Spinal cord (tissue), 10 donors: ENCODE data around the gene GDPD4. TPM values are rescaled to one million over a fixed set of nuclear protein-coding genes. Genes with fewer than 3 reads are reported as not detected.

ENCODE experiments used
- DNase-seq, 6 donors: peaks; one replicate each; pipeline versions ENCODE4 v3.0.0 to v3.0.0-alpha.2; 2013 to 2015; ENCODE audit warnings: low spot score in 6 of 6, low read depth in 4 of 6
- H3K27ac ChIP-seq: one replicate; pipeline ENCODE4 v1.5.1; 2013; ENCODE audit warnings: low read depth, low read length, control low read depth
- H3K27me3 ChIP-seq: one replicate; pipeline ENCODE4 v1.6.1; 2013; ENCODE audit warnings: low read length; ENCODE audit not compliant: control insufficient read depth, insufficient read depth
- H3K36me3 ChIP-seq: one replicate; pipeline ENCODE4 v1.6.1; 2013; ENCODE audit warnings: low read length; ENCODE audit not compliant: control insufficient read depth, insufficient read depth
- H3K4me1 ChIP-seq: one replicate; pipeline ENCODE4 v1.6.1; 2013; ENCODE audit warnings: low read length; ENCODE audit not compliant: control insufficient read depth, insufficient read depth
- H3K4me3 ChIP-seq: one replicate; pipeline ENCODE4 v1.5.1; 2013; ENCODE audit warnings: low read depth, low read length, control low read depth
- H3K9me3 ChIP-seq: one replicate; pipeline ENCODE4 v1.6.1; 2013; ENCODE audit warnings: low read length; ENCODE audit not compliant: control insufficient read depth, insufficient read depth
- WGBS: methylation state at CpG from one replicate; pipeline ENCODE4 v1.1.5; 2013; ENCODE audit warnings: missing lambda C conversion rate; ENCODE audit not compliant: insufficient coverage; 5-methylcytosine and 5-hydroxymethylcytosine counted together
- polyA plus RNA-seq, 2 donors: library from polyadenylated mRNA; unstranded; fragments of 120-200 nt; gene quantifications; one replicate each; pipeline ENCODE4 v1.2.1, GENCODE V29; 2013; ENCODE audit not compliant: insufficient read length in 2 of 2
- total RNA-seq, 2 donors: library from RNA; depleted of rRNA in 1 of 2; stranded (reverse); fragments of 120-200 nt in 1 of 2; fragments of >200 nt in 1 of 2; gene quantifications; one replicate each; pipeline versions ENCODE4 v1.2.3 to v1.2.4, GENCODE V29; 2013 to 2014
- donor health status: healthy.

The GDPD4 gene
- total and polyA plus RNA-seq, 4 donors: 0.44 TPM; not detected in 3

- 60% methylated on average over 9 of the region's 9 CpGs for WGBS
- H3K27ac ChIP-seq: no peak overlapping the region
- H3K36me3 ChIP-seq: no peaks in the 10 kb centered on the region
- no peak overlapping the region for H3K4me3 ChIP-seq
- H3K27me3 ChIP-seq: no peaks in the 10 kb centered on the region
- DNase-seq: no peak
- no peaks in the 10 kb centered on the region for H3K9me3 ChIP-seq
- no peaks in the 10 kb centered on the region for H3K4me1 ChIP-seq
These were observed 77.7 kb downstream of the GDPD4 start for GRCh38 chr11:77223797-77224196.

GRCh38 chr11:77217156-77217555 lies 84.3 kb downstream of the GDPD4 start:
- no peaks in the 10 kb centered on the region for H3K9me3 ChIP-seq
- DNase-seq: no peak
- H3K4me1 ChIP-seq: no peaks in the 10 kb centered on the region
- H3K27ac ChIP-seq: no peak overlapping the region
- no peaks in the 10 kb centered on the region for H3K27me3 ChIP-seq
- no CpG with 5 or more reads among the region's 2 CpGs for WGBS
- H3K36me3 ChIP-seq: no peaks in the 10 kb centered on the region
- H3K4me3 ChIP-seq: no peak overlapping the region

GRCh38 chr11:77215106-77215505 lies 86.4 kb downstream of the GDPD4 start:
- WGBS: 80% methylated on average over 3 of the region's 3 CpGs

GRCh38 chr11:77214557-77214956 lies 86.9 kb downstream of the GDPD4 start:
- H3K36me3 ChIP-seq: peaks cover 5% of the 10 kb centered on the region
- no peaks in the 10 kb centered on the region for H3K4me1 ChIP-seq
- 95% methylated on average over 8 of the region's 9 CpGs for WGBS
- H3K9me3 ChIP-seq: no peaks in the 10 kb centered on the region
- no peaks in the 10 kb centered on the region for H3K27me3 ChIP-seq
- H3K27ac ChIP-seq: no peak overlapping the region
- no peak for DNase-seq
- H3K4me3 ChIP-seq: no peak overlapping the region

More at GRCh38 chr11:77215106-77215505, 86.4 kb downstream of the GDPD4 start:
- no peak overlapping the region for H3K27ac ChIP-seq
- no peak for DNase-seq
- H3K4me1 ChIP-seq: no peaks in the 10 kb centered on the region
- no peaks in the 10 kb centered on the region for H3K9me3 ChIP-seq
- peaks cover 5% of the 10 kb centered on the region for H3K36me3 ChIP-seq
- H3K27me3 ChIP-seq: no peaks in the 10 kb centered on the region
- H3K4me3 ChIP-seq: no peak overlapping the region

- Histone ChIP-seq H3K36me3 (peaks cover 5% of the 10 kb centered on the region), H3K27ac (no peak overlapping the region), H3K9me3 (no peaks in the 10 kb centered on the region), H3K27me3 (no peaks in the 10 kb centered on the region), H3K4me3 (no peak overlapping the region), H3K4me1 (no peaks in the 10 kb centered on the region)
- whole genome bisulfite sequencing: 90% methylated on average over 14 of the region's 18 CpGs
- no peak for DNase-seq
These were observed 87.7 kb downstream of the GDPD4 start for GRCh38 chr11:77213589-77214428.

GRCh38 chr11:77213029-77213579 lies 88.4 kb downstream of the GDPD4 start:
- Histone ChIP-seq H3K4me1 (no peaks in the 10 kb centered on the region), H3K4me3 (no peak overlapping the region), H3K27ac (no peak overlapping the region), H3K27me3 (no peaks in the 10 kb centered on the region), H3K9me3 (no peaks in the 10 kb centered on the region), H3K36me3 (peaks cover 5% of the 10 kb centered on the region)
- WGBS: 95% methylated on average over 13 of the region's 13 CpGs
- no peak for DNase-seq

GRCh38 chr11:77212314-77213007 lies 89.0 kb downstream of the GDPD4 start:
- whole genome bisulfite sequencing: 92% methylated on average over 8 of the region's 8 CpGs
- H3K27me3 ChIP-seq: no peaks in the 10 kb centered on the region
- H3K4me3 ChIP-seq: no peak overlapping the region
- no peaks in the 10 kb centered on the region for H3K9me3 ChIP-seq
- peaks cover 5% of the 10 kb centered on the region for H3K36me3 ChIP-seq
- no peaks in the 10 kb centered on the region for H3K4me1 ChIP-seq
- no peak overlapping the region for H3K27ac ChIP-seq
- DNase-seq: no peak

GRCh38 chr11:77211594-77212251 lies 89.8 kb downstream of the GDPD4 start:
- H3K27ac ChIP-seq: no peak overlapping the region
- DNase-seq: no peak
- peaks cover 5% of the 10 kb centered on the region for H3K36me3 ChIP-seq
- 86% methylated on average over 11 of the region's 11 CpGs for WGBS
- H3K27me3 ChIP-seq: no peaks in the 10 kb centered on the region
- no peaks in the 10 kb centered on the region for H3K4me1 ChIP-seq
- H3K4me3 ChIP-seq: no peak overlapping the region
- H3K9me3 ChIP-seq: no peaks in the 10 kb centered on the region

- Histone ChIP-seq H3K4me1 (no peaks in the 10 kb centered on the region), H3K9me3 (no peaks in the 10 kb centered on the region), H3K27me3 (no peaks in the 10 kb centered on the region), H3K27ac (no peak overlapping the region), H3K4me3 (no peak overlapping the region), H3K36me3 (peaks cover 5% of the 10 kb centered on the region)
- DNase-seq: no peak
- WGBS: 95% methylated on average over 14 of the region's 14 CpGs
These were observed 90.4 kb downstream of the GDPD4 start for GRCh38 chr11:77211040-77211451.
